ENCODE data around the gene LMCD1. TPM values are rescaled to one million over a fixed set of nuclear protein-coding genes. Genes with fewer than 3 reads are reported as not detected.

LMCD1 gene
- total RNA-seq, 4 donors from 2014 or later, result 23.3 to 52.8 (median 34.8) TPM

DNA sequence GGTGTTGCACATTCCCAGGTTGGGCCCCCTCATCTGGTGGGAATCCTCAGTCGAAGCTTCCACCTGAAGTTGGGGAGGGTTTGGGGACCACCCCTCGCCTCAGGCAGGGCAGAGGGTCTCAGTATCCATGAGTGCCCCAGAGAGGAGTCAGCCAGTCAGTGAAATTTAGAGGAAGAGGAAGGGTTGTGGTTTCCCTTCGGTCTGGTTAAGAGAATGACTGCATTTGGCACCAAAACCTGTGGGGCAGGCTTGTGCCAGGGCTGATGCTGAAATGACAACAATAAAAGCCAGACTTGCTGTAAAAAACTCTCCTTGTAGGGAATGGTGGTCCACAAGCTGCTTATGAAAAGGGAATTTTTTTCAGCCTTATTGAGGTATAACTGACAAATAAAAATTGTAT is 22.6 kb downstream of the LMCD1 start:
- 46 to 58% methylated on average over 2 to 3 of the region's 3 CpGs for WGBS, 2 donors
- Histone ChIP-seq H3K36me3 (peaks cover 0 to 13% (median 0%) of the 10 kb centered on the region in 3 donors), H3K4me3 (no peak overlapping the region), H3K27me3 (no peaks in the 10 kb centered on the region), H3K4me1 (peaks cover 9 to 76% (median 34%) of the 10 kb centered on the region in 3 donors), H3K9me3 (no peaks in the 10 kb centered on the region), H3K27ac (peak overlapping the region in 3 of 4 donors; percentile 49 to 75 (median 55))
- DNase-seq, result no peak
- intact Hi-C loops (cut with DNase I), result no loop called here
- no peak for TF ChIP-seq POLR2A (IDR thresholded peaks at IDR 0.05)
- TF ChIP-seq, protein P1, sequence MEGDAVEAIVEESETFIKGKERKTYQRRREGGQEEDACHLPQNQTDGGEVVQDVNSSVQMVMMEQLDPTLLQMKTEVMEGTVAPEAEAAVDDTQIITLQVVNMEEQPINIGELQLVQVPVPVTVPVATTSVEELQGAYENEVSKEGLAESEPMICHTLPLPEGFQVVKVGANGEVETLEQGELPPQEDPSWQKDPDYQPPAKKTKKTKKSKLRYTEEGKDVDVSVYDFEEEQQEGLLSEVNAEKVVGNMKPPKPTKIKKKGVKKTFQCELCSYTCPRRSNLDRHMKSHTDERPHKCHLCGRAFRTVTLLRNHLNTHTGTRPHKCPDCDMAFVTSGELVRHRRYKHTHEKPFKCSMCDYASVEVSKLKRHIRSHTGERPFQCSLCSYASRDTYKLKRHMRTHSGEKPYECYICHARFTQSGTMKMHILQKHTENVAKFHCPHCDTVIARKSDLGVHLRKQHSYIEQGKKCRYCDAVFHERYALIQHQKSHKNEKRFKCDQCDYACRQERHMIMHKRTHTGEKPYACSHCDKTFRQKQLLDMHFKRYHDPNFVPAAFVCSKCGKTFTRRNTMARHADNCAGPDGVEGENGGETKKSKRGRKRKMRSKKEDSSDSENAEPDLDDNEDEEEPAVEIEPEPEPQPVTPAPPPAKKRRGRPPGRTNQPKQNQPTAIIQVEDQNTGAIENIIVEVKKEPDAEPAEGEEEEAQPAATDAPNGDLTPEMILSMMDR (IDR thresholded peaks at IDR 0.05), result no peak

DNA sequence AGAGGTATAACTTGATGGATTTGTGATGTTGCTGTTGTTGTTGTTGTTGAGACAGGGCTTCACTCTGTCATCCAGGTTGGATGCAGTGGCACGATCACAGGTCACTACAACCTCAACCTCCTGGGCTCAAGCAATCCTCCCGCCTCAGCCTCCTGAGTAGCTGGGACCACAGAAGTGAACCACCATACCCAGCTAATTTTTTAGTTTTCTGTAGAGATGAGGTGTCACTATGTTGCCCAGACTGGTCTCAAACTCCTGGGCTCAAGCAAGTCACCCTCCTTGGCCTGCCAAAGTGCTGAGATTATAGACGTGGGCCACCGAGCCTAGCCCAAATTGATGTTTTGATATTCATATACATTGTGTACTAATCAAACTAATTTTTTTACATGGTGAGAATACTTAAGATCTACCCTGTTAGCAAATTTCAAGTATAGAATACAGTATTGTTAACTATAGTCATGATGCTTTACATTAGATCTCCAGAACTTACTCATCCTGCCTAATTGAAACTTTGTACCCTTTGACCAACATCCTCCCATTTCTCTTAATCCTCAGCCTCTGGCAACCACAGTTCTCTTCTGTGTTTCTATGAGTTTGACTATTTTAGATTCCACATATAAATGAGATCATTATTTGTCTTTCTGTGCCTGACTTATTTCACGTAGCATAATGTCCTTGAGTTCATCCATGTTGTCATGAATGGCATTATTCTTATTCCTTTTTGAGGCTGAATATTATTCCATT is 23.2 kb downstream of the LMCD1 start:
- Histone ChIP-seq H3K27me3 (no peaks in the 10 kb centered on the region), H3K9me3 (no peaks in the 10 kb centered on the region), H3K4me3 (no peak overlapping the region), H3K4me1 (peaks cover 9 to 82% (median 40%) of the 10 kb centered on the region in 3 donors), H3K36me3 (peaks cover 0 to 13% (median 0%) of the 10 kb centered on the region in 3 donors), H3K27ac (peak overlapping the region; percentile 20 to 75 (median 52))
- WGBS, 2 donors, result 76 to 80% methylated on average over 5 of the region's 5 CpGs
- TF ChIP-seq, protein P1 (IDR thresholded peaks at IDR 0.05), result no peak
- TF ChIP-seq POLR2A (IDR thresholded peaks at IDR 0.05), result no peak
- intact Hi-C loops (cut with DNase I), result no loop called here
- no peak for DNase-seq

DNA sequence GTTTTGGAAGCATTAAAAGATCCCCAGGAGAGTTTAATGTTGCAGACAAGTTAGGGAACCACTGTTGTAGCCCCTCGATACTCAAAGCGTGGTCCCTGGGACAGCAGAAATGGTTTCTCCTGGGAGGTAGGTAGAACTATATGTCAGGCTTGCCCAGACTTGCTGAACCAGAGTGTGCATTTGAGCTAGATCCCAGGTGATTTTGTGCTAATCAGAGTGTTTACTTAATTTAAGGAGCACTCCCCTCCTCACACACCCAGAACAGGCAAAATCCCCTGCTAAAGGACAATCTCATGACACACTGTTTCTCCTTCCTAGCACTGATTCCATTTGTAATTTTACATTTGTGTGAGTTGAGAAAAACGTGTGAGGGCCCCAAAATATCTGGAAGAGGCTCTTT is 24.3 kb downstream of the LMCD1 start:
- H3K4me1 ChIP-seq, result peaks cover 9 to 84% (median 51%) of the 10 kb centered on the region in 3 donors
- no peaks in the 10 kb centered on the region for H3K27me3 ChIP-seq
- H3K9me3 ChIP-seq, result no peaks in the 10 kb centered on the region
- DNase-seq, result no peak
- no peak overlapping the region for H3K4me3 ChIP-seq
- peaks cover 0 to 16% (median 0%) of the 10 kb centered on the region in 3 donors for H3K36me3 ChIP-seq
- no peak for TF ChIP-seq POLR2A (IDR thresholded peaks at IDR 0.05)
- TF ChIP-seq, protein P1 (IDR thresholded peaks at IDR 0.05), result no peak
- 47 to 64% methylated on average over 3 of the region's 3 CpGs for WGBS, 2 donors
- H3K27ac ChIP-seq, result peak overlapping the region in 3 of 4 donors; percentile 20 to 75 (median 55)
- intact Hi-C loops (cut with DNase I), result no loop called here

DNA sequence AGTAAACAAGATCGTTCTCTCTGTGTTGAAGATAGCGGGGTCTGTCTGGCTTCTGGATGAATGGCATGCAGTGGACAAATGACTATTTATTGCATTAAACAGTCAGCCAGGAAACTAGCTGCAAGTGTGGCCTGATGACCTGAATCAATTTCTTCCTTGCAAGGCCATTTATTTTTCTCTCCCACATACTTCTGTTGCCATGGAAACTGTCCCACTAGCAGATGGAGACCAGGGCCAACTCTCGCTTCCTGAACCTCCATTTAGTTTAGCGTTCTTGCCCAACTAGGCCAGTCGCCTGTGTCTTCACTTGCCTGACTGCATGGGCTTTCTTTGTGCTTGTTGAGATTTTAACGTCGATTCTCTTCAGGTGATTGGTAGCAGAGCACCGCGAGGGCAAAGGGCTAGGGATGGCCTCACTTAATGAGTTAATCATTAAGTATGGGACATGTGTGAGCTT is 27.6 kb downstream of the LMCD1 start:
- intact Hi-C loops (cut with DNase I), result no loop called here
- Histone ChIP-seq H3K4me3 (no peak overlapping the region), H3K9me3 (no peaks in the 10 kb centered on the region), H3K27me3 (no peaks in the 10 kb centered on the region), H3K4me1 (peaks cover 4 to 100% (median 44%) of the 10 kb centered on the region in 3 donors), H3K36me3 (peaks cover 0 to 28% (median 0%) of the 10 kb centered on the region in 3 donors), H3K27ac (peak overlapping the region in 3 of 4 donors; percentile 15 to 66 (median 39))
- WGBS, 2 donors, result 72 to 81% methylated on average over 9 of the region's 9 CpGs
- TF ChIP-seq, protein P1 (IDR thresholded peaks at IDR 0.05), result no peak
- no peak for TF ChIP-seq POLR2A (IDR thresholded peaks at IDR 0.05)
- no peak for DNase-seq
